GM12875 (cell line): ENCODE data around the gene FKBP10.

ENCODE experiments used
- H3K4me3 ChIP-seq: one replicate; pipeline ENCODE4 v1.5.1; 2011; ENCODE audit warnings: low read depth, low read length, control low read depth
- CTCF ChIP-seq: IDR thresholded peaks from 2 replicates; pipeline ENCODE4 v1.5.1; 2011; ENCODE audit warnings: low read depth, mild to moderate bottlenecking, control low read depth, inconsistent platforms, low read length, moderate library complexity, borderline replicate concordance; ENCODE audit not compliant: insufficient read depth

The FKBP10 gene

GRCh38 chr17:41813699-41814124 is 908 bp downstream of the FKBP10 start:
- no peak overlapping the region for H3K4me3 ChIP-seq
- no peak for TF ChIP-seq CTCF

GRCh38 chr17:41814195-41814594 is 1.4 kb downstream of the FKBP10 start:
- TF ChIP-seq CTCF = no peak
- no peak overlapping the region for H3K4me3 ChIP-seq

- H3K4me3 ChIP-seq = no peak overlapping the region
- no peak for TF ChIP-seq CTCF
These were observed 4.0 kb downstream of the FKBP10 start for GRCh38 chr17:41816637-41817320.

GRCh38 chr17:41818024-41818423 is 5.2 kb downstream of the FKBP10 start:
- TF ChIP-seq CTCF = no peak
- H3K4me3 ChIP-seq = no peak overlapping the region

GRCh38 chr17:41821776-41822175 is 9.0 kb downstream of the FKBP10 start:
- TF ChIP-seq CTCF = no peak
- no peak overlapping the region for H3K4me3 ChIP-seq

GRCh38 chr17:41822216-41823140 is 9.7 kb downstream of the FKBP10 start:
- H3K4me3 ChIP-seq = no peak overlapping the region

More at GRCh38 chr17:41822216-41823140, 9.7 kb downstream of the FKBP10 start:
- no peak for TF ChIP-seq CTCF
